SU-DHL-6 (cell line): Measurements from ENCODE around the gene SPATC1L.
"Not testable (repeated sequence)": the region's sequence is repeated elsewhere in the genome, so short reads cannot be mapped to it uniquely, and the experiment has no call there.

Experiments used
- H2AFZ ChIP-seq: fragments of 200-600 bp; sonication (generic); 2 replicates; pipeline ENCODE4 v1.6.1; 2014; ENCODE audit warnings: low read depth, mild to moderate bottlenecking, moderate library complexity, mixed read lengths, antibody characterized with exemption, low read length; ENCODE audit not compliant: severe bottlenecking
- H3F3A ChIP-seq: fragments of 200-600 bp; shearing (Covaris generic); 2 replicates; pipeline ENCODE4 v1.6.0; 2016; ENCODE audit warnings: antibody characterized with exemption, mild to moderate bottlenecking; ENCODE audit not compliant: insufficient read depth
- H3K27ac ChIP-seq: fragments of 200-600 bp; sonication (generic); 2 replicates; pipeline ENCODE4 v1.5.1; 2016; ENCODE audit warnings: low read depth, mild to moderate bottlenecking, low read length, moderate library complexity, mixed read lengths
- H3K27me3 ChIP-seq: fragments of 200-600 bp; sonication (generic), shearing (Covaris generic); 2 replicates; pipeline ENCODE4 v1.6.0; 2014; ENCODE audit warnings: mild to moderate bottlenecking, low read length
- H3K36me3 ChIP-seq: fragments of 200-600 bp; sonication (generic); 2 replicates; pipeline ENCODE4 v1.6.1; 2014; ENCODE audit warnings: mild to moderate bottlenecking, low read length, mixed read lengths
- H3K4me2 ChIP-seq: fragments of 300-600, 200-600 bp; shearing (Covaris generic), sonication (generic); 2 replicates; pipeline ENCODE4 v1.6.0; 2014; ENCODE audit warnings: low read length, low read depth, mild to moderate bottlenecking; ENCODE audit not compliant: poor library complexity, severe bottlenecking
- H3K4me3 ChIP-seq: fragments of 200-600 bp; sonication (generic); 2 replicates; pipeline ENCODE4 v1.5.1; 2014; ENCODE audit warnings: antibody characterized with exemption, low read length, mild to moderate bottlenecking, mixed read lengths; ENCODE audit not compliant: insufficient read depth, poor library complexity, severe bottlenecking
- H3K79me2 ChIP-seq: fragments of 200-600 bp; sonication (generic); 2 replicates; pipeline ENCODE4 v1.6.1; 2014; ENCODE audit warnings: mild to moderate bottlenecking, low read length, moderate library complexity; ENCODE audit not compliant: insufficient read depth
- H3K9ac ChIP-seq: fragments of 200-600 bp; sonication (generic); 2 replicates; pipeline ENCODE4 v1.7.0; 2014; ENCODE audit warnings: mild to moderate bottlenecking, low read length
- H3K9me2 ChIP-seq: fragments of 200-600 bp; sonication (generic); replicated peaks from 2 replicates; pipeline ENCODE4 v1.6.1; 2014; ENCODE audit warnings: low read length; ENCODE audit not compliant: insufficient read depth
- H3K9me3 ChIP-seq: fragments of 200-600 bp; sonication (generic); 2 replicates; pipeline ENCODE4 v1.6.1; 2014; ENCODE audit warnings: low read length, mixed read lengths; ENCODE audit not compliant: insufficient read depth
- H4K20me1 ChIP-seq: fragments of 200-600 bp; sonication (generic); 2 replicates; pipeline ENCODE4 v1.6.1; 2014; ENCODE audit warnings: low read depth, mild to moderate bottlenecking, antibody characterized with exemption, low read length, moderate library complexity, mixed read lengths
- CTCF ChIP-seq: fragments of 200-600 bp; sonication (generic); IDR thresholded peaks from one replicate; pipeline ENCODE4 v1.5.1; 2017; ENCODE audit warnings: antibody characterized with exemption, mild to moderate bottlenecking, low read length, moderate library complexity; ENCODE audit not compliant: insufficient read depth, poor library complexity, severe bottlenecking
- EZH2phosphoT487 ChIP-seq: fragments of 200-600 bp; sonication (generic), shearing (Covaris generic); conservative IDR thresholded peaks from 2 replicates; pipeline ENCODE4 v1.6.1; 2018; ENCODE audit warnings: mild to moderate bottlenecking, antibody characterized with exemption, low read length, moderate library complexity, mixed read lengths

Gene SPATC1L

GRCh38 chr21:46178961-46179360 lies 5.3 kb downstream of the SPATC1L start:
- Histone ChIP-seq H3K9me3 (no peaks in the 10 kb centered on the region), H2AFZ (no peak overlapping the region), H3K4me3 (no peak overlapping the region), H3K27me3 (no peaks in the 10 kb centered on the region), H3K79me2 (0 out of 2 replicates have a peak, but pooled peaks cover 4% of the 10 kb centered on the region), H3K9ac (no peak overlapping the region), H3K27ac (no peak overlapping the region), H4K20me1 (peaks cover 4% of the 10 kb centered on the region; the same call in 1 of the 2 replicates), H3K36me3 (no peaks in the 10 kb centered on the region), H3K4me2 (no peak overlapping the region), H3F3A (no peaks in the 10 kb centered on the region), H3K9me2 (no peaks in the 10 kb centered on the region)
- no peak for TF ChIP-seq CTCF
- no peak for TF ChIP-seq EZH2phosphoT487

- not testable (repeated sequence) for H3F3A ChIP-seq, H3K9ac ChIP-seq, H3K9me3 ChIP-seq, H3K9me2 ChIP-seq, H3K4me3 ChIP-seq, H3K36me3 ChIP-seq, H4K20me1 ChIP-seq, H3K27me3 ChIP-seq, H3K27ac ChIP-seq, H2AFZ ChIP-seq, H3K79me2 ChIP-seq, H3K4me2 ChIP-seq
Measured at GRCh38 chr21:46176443-46177129, 7.7 kb downstream of the SPATC1L start.

GRCh38 chr21:46173573-46173972 lies 10.7 kb downstream of the SPATC1L start:
- Histone ChIP-seq H4K20me1 (peaks cover 4% of the 10 kb centered on the region; the same call in 1 of the 2 replicates), H3K4me3 (no peak overlapping the region), H3F3A (no peaks in the 10 kb centered on the region), H3K9me2 (no peaks in the 10 kb centered on the region), H3K79me2 (0 out of 2 replicates have a peak, but pooled peaks cover 4% of the 10 kb centered on the region), H2AFZ (no peak overlapping the region), H3K4me2 (no peak overlapping the region), H3K9me3 (no peaks in the 10 kb centered on the region), H3K27me3 (no peaks in the 10 kb centered on the region), H3K9ac (no peak overlapping the region), H3K27ac (no peak overlapping the region), H3K36me3 (no peaks in the 10 kb centered on the region)
- TF ChIP-seq CTCF (no peak), EZH2phosphoT487 (no peak)

- Histone ChIP-seq H3K36me3 (no peaks in the 10 kb centered on the region), H3K79me2 (0 out of 2 replicates have a peak, but pooled peaks cover 4% of the 10 kb centered on the region), H3K9me3 (no peaks in the 10 kb centered on the region), H3K27me3 (no peaks in the 10 kb centered on the region), H3K9ac (no peak overlapping the region), H3K9me2 (no peaks in the 10 kb centered on the region), H3F3A (no peaks in the 10 kb centered on the region), H3K27ac (no peak overlapping the region), H3K4me2 (no peak overlapping the region), H3K4me3 (no peak overlapping the region), H4K20me1 (peaks cover 4% of the 10 kb centered on the region; the same call in 1 of the 2 replicates), H2AFZ (no peak overlapping the region)
- TF ChIP-seq EZH2phosphoT487: no peak
- TF ChIP-seq CTCF: no peak
Measured at GRCh38 chr21:46172863-46173528, 11.3 kb downstream of the SPATC1L start.
